Fibroblast of lung (primary cell): Measurements from ENCODE around the gene BBX. TPM values are rescaled to one million over a fixed set of nuclear protein-coding genes. Genes with fewer than 3 reads are reported as not detected.

Source experiments
- DNase-seq, 2 donors: peaks; one replicate each; pipeline versions ENCODE4 v3.0.0 to v3.0.0-alpha.2; 2010; ENCODE audit warnings: low read depth in 2 of 2
- H2AFZ ChIP-seq: 2 replicates; pipeline ENCODE4 v1.5.1; 2012; ENCODE audit warnings: low read length, control low read depth, inconsistent platforms
- H3K27ac ChIP-seq: 2 replicates; pipeline ENCODE4 v1.5.1; 2011; ENCODE audit warnings: low read length, control low read depth; ENCODE audit not compliant: insufficient read depth
- H3K27me3 ChIP-seq: 2 replicates; pipeline ENCODE4 v1.5.1; 2011; ENCODE audit warnings: mild to moderate bottlenecking, low read length; ENCODE audit not compliant: control insufficient read depth, insufficient read depth
- H3K36me3 ChIP-seq: 2 replicates; pipeline ENCODE4 v1.5.1; 2011; ENCODE audit warnings: low read length; ENCODE audit not compliant: control insufficient read depth, insufficient read depth
- H3K4me1 ChIP-seq: 2 replicates; pipeline ENCODE4 v1.5.1; 2011; ENCODE audit warnings: low read length; ENCODE audit not compliant: control insufficient read depth, insufficient read depth; ENCODE audit errors: extremely low read depth
- H3K4me2 ChIP-seq: 2 replicates; pipeline ENCODE4 v1.5.1; 2011; ENCODE audit warnings: low read length, control low read depth; ENCODE audit not compliant: insufficient read depth; ENCODE audit errors: extremely low read depth
- H3K4me3 ChIP-seq, 4 experiments: fragments of 200-600 bp in 1 of 4; sonication (generic) in 1 of 4; replicated peaks in 1 of 4; 2 replicates each; pipeline ENCODE4 v1.5.1; 2011 to 2016; ENCODE audit warnings: low read length in 4 of 4, low read depth in 3 of 4, mild to moderate bottlenecking in 3 of 4, control low read depth in 2 of 4, inconsistent platforms in 1 of 4, mixed read lengths in 1 of 4; ENCODE audit not compliant: insufficient read depth in 1 of 4; ENCODE audit errors: control extremely low read depth in 1 of 4
- H3K79me2 ChIP-seq: 2 replicates; pipeline ENCODE4 v1.5.1; 2012; ENCODE audit warnings: mild to moderate bottlenecking, low read length, inconsistent platforms; ENCODE audit not compliant: control insufficient read depth, insufficient read depth
- H3K9ac ChIP-seq: 2 replicates; pipeline ENCODE4 v1.5.1; 2011; ENCODE audit warnings: mild to moderate bottlenecking, low read length, control low read depth; ENCODE audit not compliant: insufficient read depth
- H3K9me3 ChIP-seq: 2 replicates; pipeline ENCODE4 v1.5.1; 2012; ENCODE audit warnings: low read depth, low read length; ENCODE audit not compliant: control insufficient read depth, insufficient read depth
- H4K20me1 ChIP-seq: 2 replicates; pipeline ENCODE4 v1.5.1; 2011; ENCODE audit warnings: low read length; ENCODE audit not compliant: control insufficient read depth, insufficient read depth; ENCODE audit errors: extremely low read depth
- CTCF ChIP-seq, 2 donors: IDR thresholded peaks in 1 of 2; conservative IDR thresholded peaks in 1 of 2; 1 replicate in 1 of 2; 2 replicates in 1 of 2; pipeline ENCODE4 v1.5.1; 2011 to 2012; ENCODE audit warnings: low read length in 2 of 2, control low read depth in 1 of 2, inconsistent platforms in 1 of 2, low read depth in 1 of 2, mild to moderate bottlenecking in 1 of 2
- EZH2 ChIP-seq: IDR thresholded peaks from 2 replicates; pipeline ENCODE4 v1.5.1; 2012; ENCODE audit warnings: low read length, control low read depth, mild to moderate bottlenecking; ENCODE audit errors: missing control alignments
- polyA plus RNA-seq, 2 donors: library from polyadenylated mRNA; depleted of rRNA in 1 of 2; stranded (reverse) in 1 of 2; unstranded in 1 of 2; fragments of >200 nt; gene quantifications; 2 replicates each; pipeline ENCODE4 v1.2.1, GENCODE V29; 2011 to 2012; ENCODE audit warnings: missing spikeins in 1 of 2
- total RNA-seq: library from RNA; depleted of rRNA; stranded (reverse); fragments of >200 nt; gene quantifications from 2 replicates; pipeline ENCODE4 v1.2.1, GENCODE V29; 2014

BBX gene
- total and polyA plus RNA-seq, 2 donors (not counting 1 experiment from before 2014, with no cell fraction given) = 50.0 to 71.2 TPM

GRCh38 chr3:107661447-107662123, 138.8 kb downstream of the BBX start:
- peak in 1 of 2 donors; percentile 52 for DNase-seq
- Histone ChIP-seq H3K4me3 (peak overlapping the region in 3 of 4 experiments; percentile 30 to 46 (median 41)), H3K79me2 (no peaks in the 10 kb centered on the region), H3K4me1 (peaks cover 3% of the 10 kb centered on the region), H3K27me3 (no peaks in the 10 kb centered on the region), H3K27ac (peak overlapping the region; percentile 69), H3K9me3 (no peaks in the 10 kb centered on the region), H4K20me1 (no peaks in the 10 kb centered on the region), H3K4me2 (peak overlapping the region; percentile 78), H3K36me3 (no peaks in the 10 kb centered on the region), H2AFZ (peak overlapping the region; percentile 2), H3K9ac (no peak overlapping the region)
- TF ChIP-seq EZH2 (no peak), CTCF (conservative IDR thresholded peaks at IDR 0.05 in 1 of 2, IDR thresholded peaks at IDR 0.05 in 1 of 2; ENCODE audit: low read depth in 1 of 2, low read length in 2 of 2) (no peak)

DNA sequence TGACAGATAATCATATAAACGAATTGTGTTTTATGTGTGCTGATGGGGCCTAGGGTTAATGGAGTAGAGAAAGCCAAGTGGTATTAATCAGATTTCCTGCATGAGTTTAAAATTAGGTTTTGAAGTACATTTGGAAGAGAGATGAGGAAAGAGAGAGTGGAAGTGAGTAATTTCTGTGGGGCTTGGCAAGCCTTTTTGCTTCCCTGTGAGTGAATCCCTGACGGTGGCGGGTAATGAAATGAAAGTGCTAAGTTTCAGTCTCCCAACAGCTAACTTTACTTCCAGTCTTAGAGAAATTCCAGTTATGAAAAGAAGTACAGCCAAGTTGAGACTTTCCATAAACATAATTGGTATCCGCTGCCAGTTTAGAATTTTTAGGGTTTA, 139.4 kb downstream of the BBX start:
- peak overlapping the region; percentile 69 for H3K27ac ChIP-seq
- no peaks in the 10 kb centered on the region for H4K20me1 ChIP-seq
- H3K9ac ChIP-seq = no peak overlapping the region
- no peaks in the 10 kb centered on the region for H3K36me3 ChIP-seq
- peak; percentile 77 to 84 for DNase-seq
- TF ChIP-seq CTCF (conservative IDR thresholded peaks at IDR 0.05 in 1 of 2, IDR thresholded peaks at IDR 0.05 in 1 of 2; ENCODE audit: low read depth in 1 of 2, low read length in 2 of 2) (no peak), EZH2 (no peak)
- peak overlapping the region; percentile 6 to 46 (median 36) for H3K4me3 ChIP-seq
- H3K27me3 ChIP-seq = no peaks in the 10 kb centered on the region
- peak overlapping the region; percentile 78 for H3K4me2 ChIP-seq
- no peak overlapping the region for H2AFZ ChIP-seq
- H3K4me1 ChIP-seq = peaks cover 3% of the 10 kb centered on the region
- no peaks in the 10 kb centered on the region for H3K9me3 ChIP-seq
- H3K79me2 ChIP-seq = no peaks in the 10 kb centered on the region

- DNase-seq = peak in 1 of 2 donors; percentile 43
- H3K27ac ChIP-seq = peak overlapping the region; percentile 69
- H3K79me2 ChIP-seq = no peaks in the 10 kb centered on the region
- H3K9me3 ChIP-seq = no peaks in the 10 kb centered on the region
- H3K9ac ChIP-seq = no peak overlapping the region
- H3K36me3 ChIP-seq = no peaks in the 10 kb centered on the region
- H2AFZ ChIP-seq = no peak overlapping the region
- H4K20me1 ChIP-seq = no peaks in the 10 kb centered on the region
- TF ChIP-seq CTCF (conservative IDR thresholded peaks at IDR 0.05 in 1 of 2, IDR thresholded peaks at IDR 0.05 in 1 of 2; ENCODE audit: low read depth in 1 of 2, low read length in 2 of 2) (no peak), EZH2 (no peak)
- peak overlapping the region; percentile 78 for H3K4me2 ChIP-seq
- no peaks in the 10 kb centered on the region for H3K27me3 ChIP-seq
- peak overlapping the region; percentile 6 to 46 (median 36) for H3K4me3 ChIP-seq
- peaks cover 3% of the 10 kb centered on the region for H3K4me1 ChIP-seq
Observed at GRCh38 chr3:107662586-107662985, 139.8 kb downstream of the BBX start.
